ENCODE data around the gene SMG9.
"Not testable (repeated sequence)": the region's sequence is repeated elsewhere in the genome, so short reads cannot be mapped to it uniquely, and the experiment has no call there.

The SMG9 gene

GRCh38 chr19:43687660-43687997 lies 67.1 kb downstream of the SMG9 start:
- no peak for DNase-seq

- DNase-seq, result no peak
Measured at GRCh38 chr19:43684326-43684725, 70.4 kb downstream of the SMG9 start.

- no peak for DNase-seq
Measured at GRCh38 chr19:43683905-43684304, 70.9 kb downstream of the SMG9 start.

GRCh38 chr19:43682824-43683661 lies 71.7 kb downstream of the SMG9 start:
- no peak for DNase-seq

- not testable (repeated sequence) for DNase-seq
Measured at GRCh38 chr19:43682269-43682668, 72.5 kb downstream of the SMG9 start.

- no peak for DNase-seq
Measured at GRCh38 chr19:43681821-43682220, 72.9 kb downstream of the SMG9 start.

- no peak for DNase-seq
Measured at GRCh38 chr19:43678512-43679261, 76.1 kb downstream of the SMG9 start.
